Esophagus muscularis mucosa (tissue), 4 donors: ENCODE data around the gene LAPTM4A. TPM values are rescaled to one million over a fixed set of nuclear protein-coding genes. Genes with fewer than 3 reads are reported as not detected.

Experiments used
- DNase-seq: peaks from one replicate; pipeline ENCODE4 v3.0.0-alpha.2; 2017; ENCODE audit errors: extremely low spot score
- H3K27ac ChIP-seq, 4 donors: fragments of 200-600 bp; sonication (generic); replicated peaks in 1 of 4; 1 replicate in 3 of 4; 2 replicates in 1 of 4; pipeline ENCODE4 v1.5.1; 2016 to 2019; ENCODE audit warnings: mild to moderate bottlenecking in 1 of 4
- H3K27me3 ChIP-seq, 4 donors: fragments of 200-600 bp; sonication (generic); one replicate each; pipeline versions ENCODE4 v1.5.1 to v1.6.0; 2016 to 2019
- H3K36me3 ChIP-seq, 4 donors: fragments of 200-600 bp; sonication (generic); one replicate each; pipeline ENCODE4 v1.5.1; 2016 to 2019
- H3K4me1 ChIP-seq, 4 donors: fragments of 200-600 bp; sonication (generic); one replicate each; pipeline ENCODE4 v1.5.1; 2016 to 2019
- H3K4me3 ChIP-seq, 4 donors: fragments of 200-600 bp; sonication (generic); 1 replicate in 2 of 4; 2 replicates in 2 of 4; pipeline ENCODE4 v1.5.1; 2016 to 2019; ENCODE audit warnings: mild to moderate bottlenecking in 4 of 4, moderate library complexity in 1 of 4
- H3K9me3 ChIP-seq, 4 donors: fragments of 200-600 bp; sonication (generic); 1 replicate in 3 of 4; 2 replicates in 1 of 4; pipeline ENCODE4 v1.5.1; 2016 to 2019
- CTCF ChIP-seq, 3 experiments: fragments of 200-600 bp in 2 of 3; fragments of 450-650 bp in 1 of 3; sonication (generic) in 2 of 3; IDR thresholded peaks; one replicate each; pipeline ENCODE4 v1.5.1; 2017 to 2019; ENCODE audit warnings: antibody characterized with exemption in 3 of 3, mild to moderate bottlenecking in 2 of 3, moderate library complexity in 1 of 3
- EP300 ChIP-seq: sonication (generic); formaldehyde crosslinking; IDR thresholded peaks from one replicate; pipeline ENCODE4 v1.6.1; 2017; ENCODE audit warnings: antibody characterized with exemption
- POLR2A ChIP-seq: fragments of 450-650 bp; IDR thresholded peaks from one replicate; pipeline ENCODE4 v1.6.1; 2017; ENCODE audit warnings: antibody characterized with exemption, moderate library complexity, mild to moderate bottlenecking, low read depth
- POLR2AphosphoS5 ChIP-seq, 2 donors: sonication (generic); formaldehyde crosslinking; IDR thresholded peaks; one replicate each; pipeline ENCODE4 v1.6.1; 2017; ENCODE audit warnings: antibody characterized with exemption in 2 of 2
- WGBS: methylation state at CpG from one replicate; pipeline ENCODE4 v1.1.5; 2018; 5-methylcytosine and 5-hydroxymethylcytosine counted together
- intact Hi-C: fragments of 100-400 bp; cut with DNase I; formaldehyde crosslinking; loops from one replicate; pipeline ENCODE4 v1.15.1; 2023
- total RNA-seq, 4 donors: library from RNA; depleted of rRNA; stranded (reverse); fragments of >200 nt; gene quantifications; one replicate each; pipeline versions ENCODE4 v1.1.0 to v1.2.1, GENCODE V29; 2016

The LAPTM4A gene
- total RNA-seq, 4 donors from 2014 or later = 154 to 215 (median 192) TPM

GRCh38 chr2:20016346-20016745, 35.1 kb downstream of the LAPTM4A start:
- intact Hi-C loops = no loop called here

DNA sequence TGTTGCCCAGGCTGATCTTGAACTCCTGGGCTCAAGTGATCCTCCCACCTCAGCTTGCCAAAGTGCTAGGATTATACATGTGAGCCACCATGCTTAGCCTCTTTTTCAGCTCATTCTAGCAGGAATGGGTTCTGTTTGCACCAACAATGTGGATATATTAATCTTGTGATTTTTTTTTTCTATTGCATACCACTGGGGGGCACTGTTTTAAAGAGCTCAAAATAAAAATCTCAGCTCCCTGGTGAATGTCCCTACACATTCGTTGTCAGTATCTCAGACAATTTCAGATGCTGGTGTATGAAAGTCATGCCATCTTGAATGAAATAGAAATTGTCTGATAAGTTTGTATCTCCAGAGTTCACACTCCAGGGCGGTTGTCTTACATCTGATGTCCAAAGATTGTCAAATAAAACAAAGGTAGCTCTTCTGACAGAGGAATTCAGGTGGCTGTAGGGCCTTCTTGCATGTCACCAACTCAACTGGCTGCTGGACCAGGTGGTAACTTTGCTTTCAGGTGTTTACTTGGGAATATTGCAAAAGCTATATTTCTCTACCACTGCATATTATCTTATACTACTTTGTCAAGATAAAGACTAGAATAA, 35.8 kb downstream of the LAPTM4A start:
- intact Hi-C loops = loop anchor here (1.0 kb wide), 1 partner anchor 83 kb away; no protein-coding TSS in a partner anchor
- 4% methylated on average over 2 of the region's 2 CpGs for WGBS
- no peaks in the 10 kb centered on the region for H3K36me3 ChIP-seq

More at GRCh38 chr2:20016346-20016745, 35.1 kb downstream of the LAPTM4A start:
- H3K4me3 ChIP-seq = no peak overlapping the region
- peaks cover 0 to 2% (median 0%) of the 10 kb centered on the region in 4 donors for H3K9me3 ChIP-seq
- H3K36me3 ChIP-seq = no peaks in the 10 kb centered on the region
- no peak for DNase-seq
- no peak overlapping the region for H3K27ac ChIP-seq
- peaks cover 0 to 11% (median 0%) of the 10 kb centered on the region in 4 donors for H3K27me3 ChIP-seq
- H3K4me1 ChIP-seq = peaks cover 8 to 20% (median 19%) of the 10 kb centered on the region in 4 donors
- no peak for TF ChIP-seq CTCF (IDR thresholded peaks at IDR 0.05)
- no peak for TF ChIP-seq POLR2A
- TF ChIP-seq POLR2AphosphoS5 (IDR thresholded peaks at IDR 0.05) = no peak
- TF ChIP-seq EP300 = no peak

DNA sequence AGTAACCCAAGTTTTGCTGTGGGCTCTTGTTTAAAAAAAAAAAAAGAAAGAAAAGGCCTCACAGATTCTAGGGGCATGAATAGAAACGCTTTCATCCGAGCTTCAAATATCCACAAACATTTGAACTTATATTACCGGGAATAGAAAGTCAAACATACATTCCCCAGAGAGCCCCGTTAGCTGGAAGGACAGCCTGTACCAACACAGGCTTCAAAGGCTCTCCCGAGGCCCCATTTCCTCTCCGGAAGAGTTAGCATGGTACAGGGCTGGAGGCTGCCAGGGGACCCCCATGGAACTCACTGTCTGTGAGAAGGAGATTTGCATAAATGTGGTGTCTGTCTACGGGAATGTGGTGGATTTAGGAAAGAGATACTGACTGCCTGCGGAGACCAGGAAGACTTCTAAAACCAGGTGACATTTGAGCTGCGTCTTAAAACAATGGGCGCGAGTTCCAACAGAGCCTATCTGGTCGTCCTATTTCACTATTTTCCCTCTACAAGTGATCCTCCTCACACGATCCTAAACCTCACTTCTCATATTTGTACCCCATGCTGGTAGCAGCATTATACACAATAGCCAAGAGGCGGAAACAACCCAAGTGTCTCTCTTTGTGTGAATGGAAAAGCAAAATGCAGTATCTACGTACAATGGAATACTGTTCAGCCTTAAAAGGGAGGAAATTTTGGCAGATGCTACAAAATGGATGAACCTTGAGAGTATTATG, 38.1 kb downstream of the LAPTM4A start:
- peaks cover 0 to 32% (median 0%) of the 10 kb centered on the region in 4 donors for H3K27me3 ChIP-seq
- H3K36me3 ChIP-seq = no peaks in the 10 kb centered on the region
- no peak for TF ChIP-seq POLR2A
- no peak for TF ChIP-seq CTCF (IDR thresholded peaks at IDR 0.05)
- no peak for TF ChIP-seq POLR2AphosphoS5 (IDR thresholded peaks at IDR 0.05)
- no peak for TF ChIP-seq EP300
- H3K4me1 ChIP-seq = peaks cover 8 to 20% (median 19%) of the 10 kb centered on the region in 4 donors
- no peak for DNase-seq
- intact Hi-C loops = loop anchor here (5.0 kb wide), 1 partner anchor 39 kb away; the partner anchor contains the start of gene LAPTM4A
- peak overlapping the region; percentile 66 to 83 (median 70) for H3K4me3 ChIP-seq
- H3K27ac ChIP-seq = peak overlapping the region; percentile 67 to 75 (median 70)
- WGBS = 62% methylated on average over 15 of the region's 15 CpGs
- H3K9me3 ChIP-seq = no peaks in the 10 kb centered on the region

More for the DNA sequence above, 35.8 kb downstream of the LAPTM4A start:
- peaks cover 0 to 19% (median 0%) of the 10 kb centered on the region in 4 donors for H3K27me3 ChIP-seq
- TF ChIP-seq EP300 (no peak), CTCF (IDR thresholded peaks at IDR 0.05) (peak; percentile 66 to 72 (median 69))
- H3K4me1 ChIP-seq = peaks cover 8 to 20% (median 19%) of the 10 kb centered on the region in 4 donors
- no peak overlapping the region for H3K27ac ChIP-seq
- no peaks in the 10 kb centered on the region for H3K9me3 ChIP-seq
- no peak overlapping the region for H3K4me3 ChIP-seq
- DNase-seq = no peak

DNA sequence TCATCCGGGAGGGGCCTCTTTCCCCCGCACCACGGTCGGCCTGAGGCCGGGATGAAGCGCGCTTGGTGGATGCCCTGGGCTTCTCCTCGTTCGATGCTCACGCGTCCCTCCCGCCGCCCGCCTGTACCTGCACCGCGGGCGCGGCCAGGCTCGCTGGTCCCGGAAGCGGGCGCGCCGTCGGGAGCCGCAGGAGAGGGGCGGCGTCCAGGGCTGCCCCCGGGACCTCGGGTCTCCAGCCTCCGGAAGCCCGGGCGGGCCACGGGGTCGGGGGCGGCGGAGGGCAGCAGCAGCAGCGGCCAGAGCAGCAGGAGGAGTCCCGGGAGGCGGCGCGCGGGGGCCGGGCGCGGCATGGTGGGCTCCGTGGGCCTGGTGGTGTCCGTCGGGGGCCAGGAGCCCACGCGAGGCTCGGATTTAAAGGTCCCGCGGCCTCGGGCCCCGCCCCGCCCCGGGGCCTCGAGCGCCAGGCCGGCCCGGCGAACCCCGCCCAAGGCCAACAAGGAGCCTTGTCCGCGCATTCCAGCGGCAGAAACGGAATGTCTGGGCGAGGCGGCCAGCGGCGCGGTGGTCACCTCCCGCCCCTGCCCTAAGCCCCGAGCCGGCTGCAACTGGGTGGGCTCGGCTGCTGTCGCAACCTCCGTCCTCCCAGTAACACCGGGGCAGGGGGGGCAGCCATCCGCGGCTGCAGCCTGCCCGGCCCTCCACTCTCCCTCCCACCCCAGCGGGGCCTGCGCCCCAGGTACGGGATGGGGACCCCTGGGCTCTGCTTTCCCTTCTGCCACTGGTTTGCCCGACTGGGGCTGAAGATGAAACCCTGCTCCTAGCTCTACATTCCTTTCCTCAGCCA, 38.9 kb downstream of the LAPTM4A start, which contains the start of gene MATN3:
Gene MATN3, minus strand, starts transcription at position 387 of the 844 bp plus-strand sequence. Its CDS starts 37 bp downstream, at position 350.
- 10% methylated on average over 2 of the region's 87 CpGs for WGBS
- intact Hi-C loops = loop anchor here (5.0 kb wide), 1 partner anchor 40 kb away; the partner anchor contains the start of gene LAPTM4A
- Histone ChIP-seq H3K4me3 (peak within 1 kb of the TSS; percentile 66 to 83 (median 70)), H3K27me3 (peaks cover 0 to 37% (median 0%) of the 10 kb centered on the region in 4 donors), H3K9me3 (no peaks in the 10 kb centered on the region), H3K4me1 (peaks cover 8 to 20% (median 19%) of the 10 kb centered on the region in 4 donors), H3K36me3 (no peaks in the 10 kb centered on the region), H3K27ac (peak within 1 kb of the TSS; percentile 67 to 75 (median 70))
- TF ChIP-seq POLR2AphosphoS5 (IDR thresholded peaks at IDR 0.05) (peak in 1 of 2 donors; percentile 6), POLR2A (no peak)
- no peak for DNase-seq
